Ectodermal cell (in vitro differentiated cells): ENCODE data around the gene LHX6.

Experiments
- H3K27ac ChIP-seq: 2 replicates; pipeline ENCODE4 v1.7.0; 2013; ENCODE audit warnings: mild to moderate bottlenecking, low read depth, low read length; ENCODE audit not compliant: insufficient read depth, poor library complexity, severe bottlenecking
- H3K27me3 ChIP-seq: 2 replicates; pipeline ENCODE4 v1.7.0; 2013; ENCODE audit warnings: mild to moderate bottlenecking, low read length; ENCODE audit not compliant: insufficient read depth, control insufficient read depth, poor library complexity, severe bottlenecking
- H3K36me3 ChIP-seq: one replicate; pipeline ENCODE4 v1.7.0; 2013; ENCODE audit warnings: low read length; ENCODE audit not compliant: control insufficient read depth, insufficient read depth
- H3K4me1 ChIP-seq: one replicate; pipeline ENCODE4 v1.7.0; 2013; ENCODE audit warnings: low read length; ENCODE audit not compliant: control insufficient read depth, insufficient read depth
- H3K4me3 ChIP-seq: 2 replicates; pipeline ENCODE4 v1.7.0; 2013; ENCODE audit warnings: low read depth, low read length, control low read depth; ENCODE audit not compliant: insufficient read depth
- H3K9me3 ChIP-seq: 2 replicates; pipeline ENCODE4 v1.7.0; 2013; ENCODE audit warnings: mild to moderate bottlenecking, low read length, moderate library complexity; ENCODE audit not compliant: control insufficient read depth
- WGBS, 2 experiments: methylation state at CpG; one replicate each; pipeline ENCODE4 v1.1.7; 2013; ENCODE audit warnings: missing lambda C conversion rate in 2 of 2; 5-methylcytosine and 5-hydroxymethylcytosine counted together

The LHX6 gene

GRCh38 chr9:122262073-122262472, 33.3 kb upstream of the LHX6 start:
- Histone ChIP-seq H3K4me1 (peaks cover 7% of the 10 kb centered on the region), H3K36me3 (peaks cover 6% of the 10 kb centered on the region), H3K27me3 (no peaks in the 10 kb centered on the region), H3K4me3 (no peak overlapping the region), H3K27ac (no peak overlapping the region), H3K9me3 (no peaks in the 10 kb centered on the region)
- WGBS, 2 experiments = 100% methylated on average over 1 of the region's 1 CpG

- H3K27ac ChIP-seq = no peak overlapping the region
- 79 to 82% methylated on average over 1 of the region's 1 CpG for WGBS, 2 experiments
Observed at GRCh38 chr9:122261469-122261881, 32.7 kb upstream of the LHX6 start.

GRCh38 chr9:122258886-122259415, 30.2 kb upstream of the LHX6 start:
- H3K9me3 ChIP-seq = no peaks in the 10 kb centered on the region
- H3K27ac ChIP-seq = no peak overlapping the region
- no peaks in the 10 kb centered on the region for H3K27me3 ChIP-seq
- H3K4me3 ChIP-seq = no peak overlapping the region
- peaks cover 3% of the 10 kb centered on the region for H3K4me1 ChIP-seq
- 98 to 100% methylated on average over 2 of the region's 2 CpGs for WGBS, 2 experiments
- peaks cover 6% of the 10 kb centered on the region for H3K36me3 ChIP-seq

More at GRCh38 chr9:122261469-122261881, 32.7 kb upstream of the LHX6 start:
- Histone ChIP-seq H3K27me3 (no peaks in the 10 kb centered on the region), H3K4me3 (no peak overlapping the region), H3K36me3 (peaks cover 6% of the 10 kb centered on the region), H3K4me1 (peaks cover 7% of the 10 kb centered on the region), H3K9me3 (no peaks in the 10 kb centered on the region)

GRCh38 chr9:122256206-122256605, 27.4 kb upstream of the LHX6 start:
- Histone ChIP-seq H3K36me3 (peaks cover 13% of the 10 kb centered on the region), H3K9me3 (no peaks in the 10 kb centered on the region)
- 85 to 94% methylated on average over 4 to 5 of the region's 5 CpGs for WGBS, 2 experiments

GRCh38 chr9:122254761-122255160, 26.0 kb upstream of the LHX6 start:
- Histone ChIP-seq H3K36me3 (peaks cover 8% of the 10 kb centered on the region), H3K27ac (no peak overlapping the region)

More at GRCh38 chr9:122256206-122256605, 27.4 kb upstream of the LHX6 start:
- H3K4me1 ChIP-seq = no peaks in the 10 kb centered on the region
- no peaks in the 10 kb centered on the region for H3K27me3 ChIP-seq
- no peak overlapping the region for H3K27ac ChIP-seq
- no peak overlapping the region for H3K4me3 ChIP-seq

GRCh38 chr9:122252796-122253195, 24.0 kb upstream of the LHX6 start:
- no peaks in the 10 kb centered on the region for H3K27me3 ChIP-seq
- peaks cover 8% of the 10 kb centered on the region for H3K36me3 ChIP-seq
- H3K4me3 ChIP-seq = no peak overlapping the region
- H3K27ac ChIP-seq = no peak overlapping the region
- WGBS, 2 experiments = 70 to 73% methylated on average over 5 of the region's 5 CpGs
- no peaks in the 10 kb centered on the region for H3K4me1 ChIP-seq
- H3K9me3 ChIP-seq = no peaks in the 10 kb centered on the region

More at GRCh38 chr9:122254761-122255160, 26.0 kb upstream of the LHX6 start:
- Histone ChIP-seq H3K4me1 (no peaks in the 10 kb centered on the region), H3K9me3 (no peaks in the 10 kb centered on the region), H3K27me3 (no peaks in the 10 kb centered on the region), H3K4me3 (no peak overlapping the region)
- 89 to 92% methylated on average over 3 of the region's 3 CpGs for WGBS, 2 experiments

GRCh38 chr9:122251351-122251750, 22.6 kb upstream of the LHX6 start:
- Histone ChIP-seq H3K9me3 (no peaks in the 10 kb centered on the region), H3K27ac (no peak overlapping the region), H3K4me1 (no peaks in the 10 kb centered on the region), H3K36me3 (peaks cover 15% of the 10 kb centered on the region), H3K27me3 (no peaks in the 10 kb centered on the region), H3K4me3 (no peak overlapping the region)
- 96 to 97% methylated on average over 1 to 2 of the region's 2 CpGs for WGBS, 2 experiments

GRCh38 chr9:122248448-122248865, 19.7 kb upstream of the LHX6 start:
- no peak overlapping the region for H3K4me3 ChIP-seq
- H3K4me1 ChIP-seq = no peaks in the 10 kb centered on the region
- no peaks in the 10 kb centered on the region for H3K9me3 ChIP-seq
- peaks cover 17% of the 10 kb centered on the region for H3K36me3 ChIP-seq
- no peaks in the 10 kb centered on the region for H3K27me3 ChIP-seq
- H3K27ac ChIP-seq = no peak overlapping the region
- 94% methylated on average over 5 of the region's 5 CpGs for WGBS, 2 experiments

GRCh38 chr9:122246666-122247065, 17.9 kb upstream of the LHX6 start:
- H3K4me3 ChIP-seq = no peak overlapping the region
- H3K27me3 ChIP-seq = no peaks in the 10 kb centered on the region
- no peak overlapping the region for H3K27ac ChIP-seq
- H3K9me3 ChIP-seq = no peaks in the 10 kb centered on the region
- peaks cover 31% of the 10 kb centered on the region for H3K36me3 ChIP-seq
- no peaks in the 10 kb centered on the region for H3K4me1 ChIP-seq
- WGBS, 2 experiments = 92 to 96% methylated on average over 3 of the region's 3 CpGs

- Histone ChIP-seq H3K4me1 (no peaks in the 10 kb centered on the region), H3K9me3 (no peaks in the 10 kb centered on the region), H3K4me3 (no peak overlapping the region), H3K36me3 (peaks cover 31% of the 10 kb centered on the region), H3K27me3 (no peaks in the 10 kb centered on the region), H3K27ac (no peak overlapping the region)
- WGBS, 2 experiments = 92 to 100% methylated on average over 3 of the region's 3 CpGs
Observed at GRCh38 chr9:122244349-122244748, 15.6 kb upstream of the LHX6 start.

GRCh38 chr9:122239722-122240121, 11.0 kb upstream of the LHX6 start:
- Histone ChIP-seq H3K36me3 (peaks cover 22% of the 10 kb centered on the region), H3K27me3 (no peaks in the 10 kb centered on the region)
- WGBS, 2 experiments = 89% methylated on average over 4 to 5 of the region's 5 CpGs

More at GRCh38 chr9:122239722-122240121, 11.0 kb upstream of the LHX6 start:
- H3K4me1 ChIP-seq = no peaks in the 10 kb centered on the region
- H3K27ac ChIP-seq = no peak overlapping the region
- no peaks in the 10 kb centered on the region for H3K9me3 ChIP-seq
- no peak overlapping the region for H3K4me3 ChIP-seq
